PC-3 (cell line): ENCODE results near the gene ANKHD1.

Source experiments
- EZH2 ChIP-seq: fragments of 300-600 bp; sonication (generic); IDR thresholded peaks from one replicate; pipeline ENCODE4 v1.6.1; 2017; ENCODE audit warnings: antibody characterized with exemption, mild to moderate bottlenecking, low read length; ENCODE audit not compliant: unreplicated experiment
- TF ChIP-seq, protein P1 (sequence below): fragments of 300-600 bp; sonication (generic); conservative IDR thresholded peaks from 2 replicates; pipeline ENCODE4 v1.5.1; 2017; ENCODE audit warnings: antibody characterized with exemption, low read depth, mild to moderate bottlenecking, low read length

DNA sequence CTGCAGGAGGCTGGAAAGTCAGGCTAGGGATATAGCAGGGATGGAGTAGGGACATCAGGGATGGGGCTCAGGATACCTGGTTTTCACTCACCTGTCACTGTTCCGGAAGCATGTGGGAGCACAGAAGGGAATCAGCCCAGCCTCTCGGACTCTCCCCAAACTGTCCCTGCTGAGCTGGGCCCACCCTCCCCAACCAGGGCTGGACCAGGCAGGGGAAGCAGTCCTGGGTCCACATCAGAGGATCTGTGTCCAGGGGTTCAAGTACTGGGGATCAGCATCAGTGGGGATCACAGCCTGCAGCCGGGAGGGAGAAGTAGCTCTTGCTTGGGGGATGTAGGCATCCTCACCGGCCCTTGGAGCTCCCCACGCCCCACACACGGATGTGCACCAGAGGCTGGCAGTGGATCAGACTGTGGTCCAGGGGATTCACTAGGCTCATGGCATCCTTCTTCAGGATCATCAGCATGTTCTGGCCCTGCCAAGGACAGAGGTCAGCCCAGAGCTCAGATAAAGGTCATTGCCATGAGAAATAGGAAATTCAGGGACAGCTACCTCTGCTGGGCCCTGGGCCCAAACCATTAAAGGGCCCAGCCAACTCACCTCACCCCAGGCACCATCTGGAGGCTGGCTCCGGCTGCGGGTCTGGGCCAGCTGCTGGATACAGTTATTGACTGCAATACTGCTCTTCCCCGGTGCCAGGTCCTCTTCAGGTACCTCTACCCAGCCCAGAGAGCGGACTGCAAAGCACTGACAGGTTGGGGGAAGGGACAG lies 160.3 kb downstream of the ANKHD1 start:
- no peak for TF ChIP-seq EZH2
- TF ChIP-seq, protein P1, sequence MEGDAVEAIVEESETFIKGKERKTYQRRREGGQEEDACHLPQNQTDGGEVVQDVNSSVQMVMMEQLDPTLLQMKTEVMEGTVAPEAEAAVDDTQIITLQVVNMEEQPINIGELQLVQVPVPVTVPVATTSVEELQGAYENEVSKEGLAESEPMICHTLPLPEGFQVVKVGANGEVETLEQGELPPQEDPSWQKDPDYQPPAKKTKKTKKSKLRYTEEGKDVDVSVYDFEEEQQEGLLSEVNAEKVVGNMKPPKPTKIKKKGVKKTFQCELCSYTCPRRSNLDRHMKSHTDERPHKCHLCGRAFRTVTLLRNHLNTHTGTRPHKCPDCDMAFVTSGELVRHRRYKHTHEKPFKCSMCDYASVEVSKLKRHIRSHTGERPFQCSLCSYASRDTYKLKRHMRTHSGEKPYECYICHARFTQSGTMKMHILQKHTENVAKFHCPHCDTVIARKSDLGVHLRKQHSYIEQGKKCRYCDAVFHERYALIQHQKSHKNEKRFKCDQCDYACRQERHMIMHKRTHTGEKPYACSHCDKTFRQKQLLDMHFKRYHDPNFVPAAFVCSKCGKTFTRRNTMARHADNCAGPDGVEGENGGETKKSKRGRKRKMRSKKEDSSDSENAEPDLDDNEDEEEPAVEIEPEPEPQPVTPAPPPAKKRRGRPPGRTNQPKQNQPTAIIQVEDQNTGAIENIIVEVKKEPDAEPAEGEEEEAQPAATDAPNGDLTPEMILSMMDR, result no peak
